NCI-H748 (cell line): ENCODE results near the gene PRLH.
A peak's percentile ranks its signal among the peaks of the same experiment; 100 is the strongest.

Experiments used
- DNase-seq: peaks from one replicate; lab custom pipeline; 2025; ENCODE audit not compliant: unreplicated experiment; lab: John Stamatoyannopoulos, UW

The PRLH gene

DNA sequence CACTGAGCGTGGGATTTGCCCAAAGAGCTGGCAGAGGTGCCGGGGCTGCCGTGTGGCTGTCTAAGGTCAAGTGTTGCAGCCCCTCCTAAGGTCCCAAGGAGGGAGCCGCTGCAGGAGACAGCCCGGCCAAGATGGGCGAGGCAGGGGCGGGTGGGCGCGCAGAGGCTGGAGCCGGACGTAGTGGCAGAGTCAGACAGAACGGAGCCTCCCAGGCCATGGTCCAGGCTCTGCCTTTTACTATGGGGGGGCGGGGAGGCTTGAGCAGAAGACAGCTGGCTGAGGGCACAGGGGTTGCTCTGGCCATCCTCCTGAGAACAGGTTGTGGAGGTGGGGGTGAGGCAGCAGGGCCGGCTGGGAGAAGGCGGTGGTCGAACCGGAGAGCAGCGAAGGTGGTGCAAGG lies 27.5 kb upstream of the PRLH start:
- DNase-seq: no peak

DNA sequence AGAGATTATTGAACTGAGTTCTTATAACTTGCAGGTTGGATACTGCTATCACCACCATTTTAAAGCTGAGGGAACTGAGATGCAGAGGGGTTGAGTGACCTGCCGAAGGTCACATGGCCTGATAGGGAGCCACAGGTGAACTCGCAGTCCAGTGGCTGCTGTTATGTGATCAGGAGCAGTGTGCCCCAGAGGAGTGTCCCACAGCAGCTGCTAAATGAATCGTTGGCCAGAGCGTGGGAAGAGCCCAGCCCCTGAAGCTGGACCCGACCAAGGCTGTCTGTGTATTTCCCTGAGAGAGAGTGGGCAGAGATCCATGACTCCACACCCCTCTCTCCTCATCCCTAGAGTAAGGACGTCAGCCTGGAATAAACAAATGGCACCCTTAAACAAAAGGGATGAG lies 26.7 kb upstream of the PRLH start:
- DNase-seq: no peak

DNA sequence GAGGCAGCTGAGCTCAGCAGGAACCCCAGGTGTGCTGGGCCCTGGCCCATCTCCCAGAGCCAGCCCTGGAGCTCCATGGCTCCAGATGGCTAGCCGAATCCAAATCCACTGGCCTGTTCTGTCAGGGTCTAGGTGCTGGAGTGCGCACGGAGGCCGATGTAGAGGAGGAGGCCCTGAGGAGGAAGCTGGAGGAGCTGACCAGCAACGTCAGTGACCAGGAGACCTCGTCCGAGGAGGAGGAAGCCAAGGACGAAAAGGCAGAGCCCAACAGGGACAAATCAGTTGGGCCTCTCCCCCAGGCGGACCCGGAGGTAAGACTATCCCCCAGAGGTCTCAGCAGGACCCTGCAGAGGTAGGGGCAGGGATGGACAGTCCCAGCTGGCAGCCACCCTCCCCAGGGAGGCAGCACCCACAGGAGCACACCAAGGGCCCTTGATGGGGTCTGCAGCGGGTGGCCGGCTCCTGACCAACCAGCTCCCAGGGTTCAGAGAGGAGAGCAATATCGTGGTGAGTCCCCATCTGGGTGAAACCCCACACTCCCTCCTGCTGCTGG lies 26.1 kb upstream of the PRLH start:
- no peak for DNase-seq

- DNase-seq: peak; percentile 90
Measured at GRCh38 chr2:237540823-237541222, 25.6 kb upstream of the PRLH start.

DNA sequence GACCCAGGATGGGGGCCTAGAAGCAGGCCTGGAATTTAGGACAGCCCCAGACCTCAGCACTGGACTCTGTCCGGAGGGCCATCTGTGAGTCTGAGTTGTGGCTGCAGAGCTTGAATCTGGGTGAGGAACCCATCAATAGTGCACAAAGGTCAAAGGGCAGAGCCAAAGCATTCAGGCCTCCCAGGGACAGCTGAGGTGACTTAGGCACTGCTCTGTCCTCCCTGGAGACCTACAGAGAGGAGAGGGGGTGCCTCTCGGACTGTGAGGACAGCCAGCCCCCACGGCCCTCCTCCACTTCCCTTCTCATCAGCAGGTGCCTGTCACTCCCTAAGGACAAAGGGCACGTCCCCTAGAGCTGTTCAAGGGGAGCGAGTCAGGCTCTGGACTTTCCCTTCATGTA lies 25.1 kb upstream of the PRLH start:
- no peak for DNase-seq

- DNase-seq: no peak
Measured at GRCh38 chr2:237542001-237542704, 24.2 kb upstream of the PRLH start.

GRCh38 chr2:237546040-237546875 lies 20.1 kb upstream of the PRLH start:
- DNase-seq: no peak

DNA sequence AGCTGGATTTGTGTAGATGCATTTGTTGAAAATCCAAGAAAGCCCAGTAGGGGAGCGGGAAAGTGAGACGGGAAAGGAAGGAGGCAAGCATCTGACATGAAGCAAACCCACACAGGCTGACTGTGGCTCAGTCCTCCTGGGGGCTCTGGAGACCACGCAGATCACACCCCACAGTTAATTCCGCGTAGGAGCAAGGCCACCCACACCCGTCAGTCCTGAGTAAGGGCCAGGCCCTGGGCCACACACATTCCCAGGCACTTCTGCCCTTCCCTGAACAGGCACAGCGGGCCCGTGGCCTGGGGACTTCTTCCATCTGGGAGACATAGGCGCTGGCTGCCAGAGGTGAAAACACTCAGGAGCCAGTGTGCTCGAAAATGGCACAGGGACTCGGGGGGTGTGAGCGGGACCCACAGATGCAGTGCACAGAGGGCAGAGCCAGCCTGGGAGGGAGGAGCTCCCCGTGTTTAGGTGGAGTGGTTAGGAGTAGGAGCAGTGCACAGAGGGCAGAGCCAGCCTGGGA lies 19.4 kb upstream of the PRLH start:
- no peak for DNase-seq

- peak; percentile 84 for DNase-seq
Measured at GRCh38 chr2:237547841-237548416, 18.4 kb upstream of the PRLH start.

DNA sequence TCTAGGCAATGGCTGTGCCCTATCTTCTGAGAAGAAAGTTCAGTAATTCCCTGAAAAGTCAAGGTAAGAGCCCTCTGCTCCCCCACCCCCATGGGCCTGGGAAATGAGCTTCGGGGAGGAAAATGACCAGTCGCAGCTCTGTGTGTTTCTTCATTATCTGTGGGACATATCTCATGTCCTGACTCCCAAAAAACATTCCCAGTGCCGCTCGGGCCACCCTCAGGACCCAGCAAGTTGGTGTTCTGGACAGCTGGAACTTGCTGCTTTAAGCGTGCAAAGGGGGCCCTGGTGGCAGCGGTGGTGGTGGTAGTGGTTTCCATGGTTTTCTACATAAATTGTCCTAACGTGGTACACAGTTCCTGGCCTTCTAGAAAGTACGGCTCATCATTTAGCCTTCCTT lies 17.2 kb upstream of the PRLH start:
- no peak for DNase-seq

DNA sequence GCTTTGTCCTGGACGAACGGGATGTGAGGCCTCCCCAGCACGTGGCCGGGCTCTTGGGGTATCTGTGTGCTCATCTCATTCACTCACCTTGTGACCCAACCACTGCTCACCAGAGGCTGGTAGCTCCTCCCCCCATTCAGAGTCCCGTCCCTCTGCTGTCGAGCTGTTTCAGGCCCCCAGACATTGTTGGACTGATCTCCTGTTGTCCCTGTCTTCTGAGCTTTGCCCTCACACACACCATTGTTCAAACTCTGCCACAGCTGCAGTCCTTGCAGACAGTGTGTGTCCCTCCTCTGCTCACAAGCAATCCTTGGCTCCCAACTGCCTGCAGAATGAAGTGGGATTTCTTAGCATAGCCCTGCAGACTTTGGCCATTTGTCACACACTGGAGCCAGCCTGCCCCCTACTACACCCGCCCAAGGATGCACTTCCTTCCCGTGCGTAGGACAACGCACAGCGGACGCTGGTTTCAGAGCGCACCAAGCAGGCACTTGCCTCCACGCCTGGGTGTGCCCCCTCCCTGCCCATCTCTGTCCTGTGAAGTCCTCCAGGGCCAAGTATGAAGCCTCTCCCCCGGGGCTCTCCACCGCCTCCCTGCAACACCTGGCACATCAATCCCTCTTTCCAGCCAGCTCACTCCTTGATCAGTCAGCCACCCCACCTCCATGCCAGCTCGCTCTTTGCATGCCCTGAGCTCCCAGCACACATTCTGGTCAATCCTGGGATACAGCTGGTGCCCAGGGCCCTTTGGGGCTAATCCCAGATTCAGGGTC lies 16.5 kb upstream of the PRLH start:
- DNase-seq: no peak

DNA sequence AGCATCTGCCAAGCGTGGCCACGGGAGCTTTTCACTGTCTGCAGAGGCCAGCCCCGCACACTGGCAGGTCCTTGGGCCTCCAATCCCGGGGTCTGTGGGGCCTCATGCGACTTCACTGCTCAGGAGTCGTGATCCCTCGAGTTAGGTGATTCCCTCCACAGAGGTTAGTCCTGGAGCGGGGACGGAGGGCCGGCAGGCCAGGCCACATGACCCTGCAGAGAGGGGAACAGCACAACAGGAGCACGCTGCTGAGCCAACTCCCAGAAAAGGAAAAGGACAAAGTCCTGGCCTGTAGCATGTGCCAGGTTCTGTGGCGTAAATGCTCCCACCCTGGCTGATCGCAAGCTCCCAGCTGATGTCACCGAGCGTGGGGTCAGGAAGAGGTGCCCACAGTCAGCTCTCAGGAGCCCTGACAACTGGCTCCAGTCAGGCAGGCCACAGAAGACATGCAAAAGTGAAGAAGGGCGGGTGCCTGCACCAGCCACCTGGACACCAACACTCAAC lies 15.3 kb upstream of the PRLH start:
- DNase-seq: no peak

DNA sequence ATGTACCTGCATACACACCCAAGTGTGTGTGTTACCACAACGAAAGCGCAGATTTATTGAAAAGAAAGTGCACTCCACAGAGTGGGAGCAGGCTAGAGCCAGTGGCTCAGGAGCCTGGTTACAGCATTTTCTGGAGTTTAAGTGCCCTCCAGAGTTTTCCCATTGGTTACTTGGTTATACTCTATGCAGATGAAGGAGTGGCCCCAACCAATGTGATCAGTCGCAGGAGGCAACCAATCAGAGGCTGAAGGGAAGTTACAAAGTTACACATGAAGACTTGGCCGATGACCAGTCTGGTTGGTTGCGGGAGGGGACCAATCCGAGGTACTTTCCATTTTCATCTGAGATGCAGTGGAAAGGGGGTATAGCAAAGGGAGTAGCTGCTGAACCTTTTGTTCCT lies 13.5 kb upstream of the PRLH start:
- no peak for DNase-seq

- no peak for DNase-seq
Measured at GRCh38 chr2:237553948-237554347, 12.4 kb upstream of the PRLH start.

DNA sequence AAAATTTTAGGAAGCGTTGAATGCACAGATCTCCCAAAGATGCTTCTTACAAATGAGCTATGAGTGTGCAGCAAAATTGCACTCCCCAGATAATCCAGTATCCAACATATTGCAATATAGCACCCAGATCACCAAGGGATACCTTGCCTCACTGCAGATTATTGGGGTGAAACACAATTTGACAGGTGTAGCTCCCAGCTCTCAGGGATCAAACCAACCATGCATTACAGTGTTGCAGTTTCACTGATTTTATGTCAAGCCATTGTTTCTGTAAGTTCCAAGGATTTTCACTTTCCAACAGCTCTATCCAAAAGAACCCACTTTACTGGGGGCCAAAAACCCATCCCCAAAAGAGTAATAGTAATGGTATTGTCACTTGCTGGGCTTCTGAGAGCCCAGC lies 10.8 kb upstream of the PRLH start:
- no peak for DNase-seq

DNA sequence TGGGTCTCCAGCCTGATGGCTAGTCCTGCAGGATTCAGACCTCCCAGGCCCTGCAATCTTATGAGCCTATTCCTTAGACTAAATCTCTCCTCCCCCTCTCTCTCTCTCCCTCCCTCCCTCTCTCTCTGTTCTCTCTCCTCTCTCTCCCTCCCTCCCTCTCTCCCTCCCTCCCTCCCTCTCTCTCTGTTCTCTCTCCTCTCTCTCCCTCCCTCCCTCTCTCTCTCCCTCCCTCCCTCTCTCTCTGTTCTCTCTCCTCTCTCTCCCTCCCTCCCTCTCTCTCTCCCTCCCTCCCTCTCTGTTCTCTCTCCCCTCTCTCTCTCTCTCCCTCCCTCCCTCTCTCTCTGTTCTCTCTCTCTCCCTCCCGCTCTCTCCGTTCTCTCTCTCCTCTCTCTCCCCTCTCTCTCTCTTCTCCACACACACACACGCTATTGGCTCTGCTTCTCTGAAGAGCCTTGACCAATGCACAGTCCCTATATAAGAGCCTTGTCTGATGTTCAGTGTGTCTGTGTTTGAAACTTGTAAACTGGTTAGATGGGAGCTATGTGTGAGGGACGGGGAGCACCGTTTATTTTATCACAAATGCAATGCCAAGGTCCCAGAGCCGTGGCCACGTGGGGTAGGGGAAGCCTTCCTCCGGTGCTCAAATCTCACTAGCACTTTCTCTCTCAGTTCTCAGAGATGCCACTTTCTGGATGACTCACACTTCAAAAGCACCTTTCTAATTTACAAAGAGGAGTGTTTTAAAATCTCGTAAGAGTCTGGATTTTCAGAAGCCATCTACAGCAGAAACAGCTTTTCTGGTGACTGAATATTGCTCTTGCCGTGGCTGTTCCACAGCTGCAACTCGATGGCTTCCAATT lies 9.4 kb upstream of the PRLH start:
- DNase-seq: no peak

GRCh38 chr2:237557633-237558015 lies 8.8 kb upstream of the PRLH start:
- DNase-seq: no peak

- DNase-seq: peak; percentile 92
Measured at GRCh38 chr2:237558961-237559641, 7.3 kb upstream of the PRLH start.

- DNase-seq: no peak
Measured at GRCh38 chr2:237561221-237561620, 5.2 kb upstream of the PRLH start.
